NCI-H1048 (cell line): ENCODE results near the gene SPZ1.
A peak's percentile ranks its signal among the peaks of the same experiment; 100 is the strongest.
"Not testable (repeated sequence)": the region's sequence is repeated elsewhere in the genome, so short reads cannot be mapped to it uniquely, and the experiment has no call there.

Source experiments
- DNase-seq: peaks from one replicate; lab custom pipeline; 2025; lab: John Stamatoyannopoulos, UW

Gene SPZ1

DNA sequence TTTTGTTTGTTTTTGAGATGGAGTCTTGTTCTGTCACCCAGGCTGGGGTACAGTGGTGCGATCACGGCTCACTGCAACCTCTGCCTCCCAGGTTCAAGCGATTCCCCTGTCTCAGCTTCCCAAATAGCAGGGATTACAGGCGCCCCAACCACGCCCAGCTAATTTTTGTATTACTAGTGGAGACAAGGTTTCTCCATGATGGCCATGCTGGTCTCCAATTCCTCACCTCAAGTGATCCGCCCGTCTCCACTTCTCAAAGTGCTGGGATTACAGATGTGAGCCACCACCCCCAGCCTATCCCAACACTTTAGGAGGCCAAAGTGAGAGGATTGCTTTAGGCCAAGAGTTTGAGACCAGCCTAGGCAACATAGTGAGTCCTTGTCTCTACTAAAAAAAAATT, 19.3 kb downstream of the SPZ1 start:
- no peak for DNase-seq

GRCh38 chr5:80341016-80341775, 21.4 kb downstream of the SPZ1 start:
- DNase-seq, result no peak

DNA sequence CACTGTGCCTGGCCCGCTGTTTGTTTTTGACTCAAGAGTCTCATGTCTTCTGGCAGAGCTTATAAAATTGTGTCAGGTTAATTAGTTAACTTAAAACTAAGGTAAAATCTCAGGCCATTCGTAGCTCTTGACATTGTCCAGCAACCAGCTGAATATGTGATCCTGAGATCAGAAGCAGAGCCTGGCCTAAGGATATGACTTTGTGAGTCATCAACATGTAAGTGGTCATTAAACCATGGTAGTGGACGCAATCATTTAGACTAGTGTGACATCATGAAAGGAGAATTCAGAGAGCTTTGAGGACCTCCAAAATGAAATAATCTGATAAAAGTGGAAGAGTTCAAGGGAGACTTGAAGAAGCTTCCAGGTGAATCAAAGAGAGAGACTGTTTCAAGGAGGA, 23.3 kb downstream of the SPZ1 start:
- no peak for DNase-seq

DNA sequence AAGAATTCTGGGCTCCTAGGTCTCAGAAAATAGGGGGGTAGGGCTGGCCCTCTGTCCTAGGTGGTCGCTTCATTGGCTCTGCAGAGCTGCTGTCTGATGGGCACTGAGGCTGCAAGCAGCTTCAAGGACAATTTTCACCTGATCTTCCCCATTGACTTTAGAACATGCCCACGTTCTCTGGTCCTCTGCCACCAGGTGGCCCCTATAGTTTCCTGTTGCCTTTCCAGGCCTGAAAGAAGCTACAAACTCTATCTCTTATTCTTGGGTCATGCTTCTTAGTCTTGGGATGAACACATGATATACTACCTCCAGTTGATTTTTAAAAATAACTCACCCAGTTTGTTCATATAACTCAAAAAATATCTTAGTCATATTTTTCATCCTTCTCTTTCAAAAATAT, 26.3 kb downstream of the SPZ1 start:
- DNase-seq, result no peak

DNA sequence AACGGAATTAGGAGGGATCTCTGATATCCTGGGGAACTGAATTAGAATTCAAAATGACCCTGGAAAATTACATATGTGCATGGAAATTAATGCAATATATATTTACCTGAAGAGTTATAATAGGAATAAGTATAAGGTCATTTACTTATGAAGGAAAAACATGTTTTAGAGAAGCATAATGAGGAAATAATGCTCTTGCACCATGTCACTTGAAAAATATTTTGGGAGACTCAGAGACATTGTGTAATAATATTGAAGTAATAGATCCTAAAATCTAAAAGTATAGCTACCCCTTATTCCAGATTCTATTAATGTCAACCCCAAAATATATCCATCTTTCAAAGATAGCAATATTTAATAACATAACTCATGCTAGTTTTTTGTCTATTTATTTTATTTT, 28.4 kb downstream of the SPZ1 start:
- no peak for DNase-seq

- DNase-seq, result not testable (repeated sequence)
These were observed 31.2 kb downstream of the SPZ1 start for GRCh38 chr5:80351019-80351418.

DNA sequence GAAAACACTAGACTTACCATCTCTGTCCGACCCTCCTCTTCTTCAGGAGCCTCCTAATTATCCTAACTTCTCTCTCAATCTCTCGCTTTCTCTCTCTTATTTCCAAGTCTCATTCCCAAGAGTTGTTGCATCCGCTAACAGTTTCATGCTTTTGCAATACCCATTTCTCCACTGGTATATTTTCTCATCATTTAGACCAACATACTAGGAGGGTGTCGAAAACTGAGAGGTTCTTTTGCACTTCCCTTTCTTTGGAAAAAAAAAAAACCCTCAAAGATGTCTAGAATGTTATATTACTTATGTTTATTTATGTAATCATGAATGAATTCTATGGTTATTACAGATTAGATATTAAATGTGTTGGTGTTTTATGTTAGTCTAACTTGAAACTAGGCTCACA, 35.9 kb downstream of the SPZ1 start:
- no peak for DNase-seq

DNA sequence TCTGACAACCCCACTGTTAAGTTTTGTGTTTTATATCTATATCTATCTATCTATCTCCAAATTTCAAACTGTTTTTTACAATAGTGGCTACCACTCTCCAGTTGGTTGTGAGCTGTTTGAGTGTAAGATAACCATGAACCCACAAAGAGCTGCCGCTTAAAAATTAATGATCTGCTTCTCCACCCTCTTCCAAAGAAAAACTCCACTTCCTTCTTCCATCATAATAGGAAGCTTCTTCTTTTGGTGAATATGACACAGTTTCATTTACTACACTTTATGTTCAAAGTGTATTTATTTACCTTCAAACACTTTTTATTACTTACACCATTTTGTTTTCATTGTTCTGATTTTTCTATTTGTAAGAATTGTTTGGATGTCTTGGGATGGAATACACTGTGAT, 37.9 kb downstream of the SPZ1 start:
- no peak for DNase-seq

DNA sequence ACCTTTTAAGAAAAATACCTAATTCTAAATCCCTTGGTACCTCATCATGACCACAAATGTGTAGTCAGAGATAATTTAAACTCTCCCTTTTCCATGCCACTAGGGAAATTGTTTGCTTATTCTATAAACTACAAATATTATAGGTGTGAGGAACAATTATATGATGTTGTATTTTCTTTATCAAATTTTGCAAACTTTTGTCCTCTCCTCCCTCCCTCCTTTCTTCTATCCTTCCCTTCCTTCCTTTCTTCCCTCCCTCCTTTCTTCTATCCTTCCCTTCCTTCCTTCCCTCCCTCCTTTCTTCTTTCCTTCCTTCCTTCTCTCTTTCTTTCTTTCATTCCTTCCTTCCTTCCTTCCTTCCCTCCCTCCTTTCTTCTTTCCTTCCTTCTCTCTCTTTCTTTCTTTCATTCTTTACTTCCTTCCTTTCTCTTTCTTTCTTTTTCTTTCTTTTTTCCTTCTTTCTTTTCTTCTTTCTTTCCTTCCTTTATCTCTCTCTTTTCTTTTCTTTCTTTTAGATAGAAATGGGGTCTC, 41.2 kb downstream of the SPZ1 start:
- DNase-seq, result no peak

DNA sequence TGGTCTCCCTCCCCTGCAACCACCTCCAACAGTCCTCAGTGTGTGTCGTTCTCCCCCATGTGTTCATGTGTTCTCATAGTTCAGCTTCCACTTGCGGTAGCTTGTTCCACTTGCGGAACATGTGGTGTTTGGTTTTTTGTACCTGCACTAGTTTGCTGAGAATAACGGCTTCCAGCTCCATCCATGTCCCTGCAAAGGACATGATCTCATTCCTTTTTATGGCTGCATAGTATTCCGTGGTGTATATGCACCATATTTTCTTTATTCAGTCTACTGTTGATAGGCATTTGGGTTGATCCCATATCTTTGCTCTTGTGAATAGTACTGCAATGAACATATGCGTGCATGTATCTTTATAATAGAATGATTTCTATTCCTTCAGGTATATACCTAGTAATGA, 45.1 kb downstream of the SPZ1 start:
- DNase-seq, result no peak

- no peak for DNase-seq
These were observed 49.1 kb downstream of the SPZ1 start for GRCh38 chr5:80368661-80369480.

- peak; percentile 47 for DNase-seq
These were observed 49.7 kb downstream of the SPZ1 start for GRCh38 chr5:80369521-80369920.

GRCh38 chr5:80370390-80370789, 50.6 kb downstream of the SPZ1 start:
- DNase-seq, result no peak
